Measurements from ENCODE around the gene BEST3. TPM values are rescaled to one million over a fixed set of nuclear protein-coding genes. Genes with fewer than 3 reads are reported as not detected.

BEST3 gene
- total and polyA plus RNA-seq, 2 donors (not counting 3 experiments of a cell fraction or from before 2014, with no cell fraction given): 0.12 to 0.18 TPM

DNA sequence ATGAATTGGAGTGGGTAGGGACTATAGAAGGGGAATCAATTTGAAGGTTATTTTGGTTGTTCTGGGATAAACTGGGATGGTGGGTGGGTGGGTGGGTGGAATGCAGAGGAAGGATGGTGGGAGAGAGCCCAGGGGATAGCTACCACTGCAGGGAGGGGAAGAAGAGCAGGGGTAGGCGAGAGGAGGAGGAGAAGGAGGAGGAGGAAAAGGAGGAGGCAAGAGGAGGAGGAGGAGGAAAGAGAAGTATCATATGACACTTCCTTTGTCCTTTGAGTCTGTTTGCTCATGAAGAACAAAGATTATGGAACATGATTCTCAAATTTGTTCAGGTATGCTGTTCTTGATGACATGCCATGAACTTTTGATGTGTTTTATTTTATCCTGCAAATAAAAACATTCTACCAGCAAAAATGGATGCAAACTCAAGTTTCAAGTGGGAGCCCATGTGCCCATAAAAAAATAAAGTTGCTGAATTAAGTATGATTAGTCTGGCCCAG lies 4.1 kb upstream of the BEST3 start:
- CTCF ChIA-PET: no interaction called here
- H4K20me1 ChIP-seq (replicated peaks; ENCODE audit: control insufficient read depth, extremely low read depth, insufficient read depth, low read length): no peaks in the 10 kb centered on the region
- no peaks in the 10 kb centered on the region for H3K79me2 ChIP-seq (ENCODE audit: control insufficient read depth, insufficient read depth, low read length)
- H3K9me3 ChIP-seq (replicated peaks; ENCODE audit: control insufficient read depth, insufficient read depth, low read length): no peaks in the 10 kb centered on the region
- no TSS peak for BruUV-seq (replicated peaks)
- H3K36me3 ChIP-seq (ENCODE audit: control insufficient read depth in 2 of 2, extremely low read depth in 1 of 2, insufficient read depth in 2 of 2, low read length in 2 of 2): no peaks in the 10 kb centered on the region
- no peaks in the 10 kb centered on the region for H3K9me1 ChIP-seq (replicated peaks; ENCODE audit: control insufficient read depth, extremely low read depth, insufficient read depth, low read length)
- no peak overlapping the region for H3K4me2 ChIP-seq (ENCODE audit: insufficient read depth, low read length)
- FAIRE-seq (no peak), DNase-seq (ENCODE audit: low read depth, low spot score) (no peak)
- POLR2A ChIA-PET: no interaction called here
- no peak overlapping the region for H2AFZ ChIP-seq (ENCODE audit: low read depth, low read length)
- H3K27me3 ChIP-seq (ENCODE audit: control insufficient read depth in 2 of 2, insufficient read depth in 2 of 2, low read length in 2 of 2): peaks cover 0 to 4% of the 10 kb centered on the region in 2 experiments
- no peak overlapping the region for H3K27ac ChIP-seq (ENCODE audit: insufficient read depth, low read depth, low read length)
- H3K4me1 ChIP-seq (ENCODE audit: control insufficient read depth, extremely low read depth, insufficient read depth, low read length): no peaks in the 10 kb centered on the region
- H3K9ac ChIP-seq (replicated peaks; ENCODE audit: extremely low read depth, insufficient read depth, low read length): no peak overlapping the region
- no peak overlapping the region for H3K4me3 ChIP-seq (replicated peaks in 1 of 3; ENCODE audit: insufficient read depth in 1 of 3, low read depth in 1 of 3, low read length in 3 of 3)
- intact Hi-C loops (cut with micrococcal nuclease): no loop called here
- no peak for TF ChIP-seq POLR2A (IDR thresholded peaks at IDR 0.05; ENCODE audit: low read depth, low read length)
- no peak for TF ChIP-seq MYC (IDR thresholded peaks at IDR 0.05; ENCODE audit: low read depth, low read length)
- TF ChIP-seq, protein P1, sequence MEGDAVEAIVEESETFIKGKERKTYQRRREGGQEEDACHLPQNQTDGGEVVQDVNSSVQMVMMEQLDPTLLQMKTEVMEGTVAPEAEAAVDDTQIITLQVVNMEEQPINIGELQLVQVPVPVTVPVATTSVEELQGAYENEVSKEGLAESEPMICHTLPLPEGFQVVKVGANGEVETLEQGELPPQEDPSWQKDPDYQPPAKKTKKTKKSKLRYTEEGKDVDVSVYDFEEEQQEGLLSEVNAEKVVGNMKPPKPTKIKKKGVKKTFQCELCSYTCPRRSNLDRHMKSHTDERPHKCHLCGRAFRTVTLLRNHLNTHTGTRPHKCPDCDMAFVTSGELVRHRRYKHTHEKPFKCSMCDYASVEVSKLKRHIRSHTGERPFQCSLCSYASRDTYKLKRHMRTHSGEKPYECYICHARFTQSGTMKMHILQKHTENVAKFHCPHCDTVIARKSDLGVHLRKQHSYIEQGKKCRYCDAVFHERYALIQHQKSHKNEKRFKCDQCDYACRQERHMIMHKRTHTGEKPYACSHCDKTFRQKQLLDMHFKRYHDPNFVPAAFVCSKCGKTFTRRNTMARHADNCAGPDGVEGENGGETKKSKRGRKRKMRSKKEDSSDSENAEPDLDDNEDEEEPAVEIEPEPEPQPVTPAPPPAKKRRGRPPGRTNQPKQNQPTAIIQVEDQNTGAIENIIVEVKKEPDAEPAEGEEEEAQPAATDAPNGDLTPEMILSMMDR (IDR thresholded peaks at IDR 0.05; ENCODE audit: extremely low read depth in 1 of 2, insufficient read depth in 1 of 2, low read depth in 1 of 2, low read length in 2 of 2): no peak
- TF ChIP-seq, protein P2, sequence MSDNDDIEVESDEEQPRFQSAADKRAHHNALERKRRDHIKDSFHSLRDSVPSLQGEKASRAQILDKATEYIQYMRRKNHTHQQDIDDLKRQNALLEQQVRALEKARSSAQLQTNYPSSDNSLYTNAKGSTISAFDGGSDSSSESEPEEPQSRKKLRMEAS (IDR thresholded peaks at IDR 0.05; ENCODE audit: insufficient read depth, insufficient read length): no peak
- no peak for TF ChIP-seq JUN (IDR thresholded peaks at IDR 0.05; ENCODE audit: borderline replicate concordance, insufficient read depth, insufficient read length, low read depth)
- no peak for TF ChIP-seq GATA2 (IDR thresholded peaks at IDR 0.05; ENCODE audit: insufficient read depth, insufficient read length, low read depth, low read length)
- no peak for TF ChIP-seq EZH2 (IDR thresholded peaks at IDR 0.05; ENCODE audit: borderline replicate concordance, low read depth, low read length, severe bottlenecking)
- TF ChIP-seq FOS (IDR thresholded peaks at IDR 0.05; ENCODE audit: borderline replicate concordance, insufficient read depth, low read length): no peak
- TF ChIP-seq POLR2AphosphoS5 (IDR thresholded peaks at IDR 0.05; ENCODE audit: insufficient read depth, low read depth, low read length): no peak
- dilution Hi-C loops (cut with MboI; ENCODE audit: extremely low pct_ligation_motif_present, low sequenced_read_pairs): no loop called here
